ENCODE measurements around the gene CD180.

DNA sequence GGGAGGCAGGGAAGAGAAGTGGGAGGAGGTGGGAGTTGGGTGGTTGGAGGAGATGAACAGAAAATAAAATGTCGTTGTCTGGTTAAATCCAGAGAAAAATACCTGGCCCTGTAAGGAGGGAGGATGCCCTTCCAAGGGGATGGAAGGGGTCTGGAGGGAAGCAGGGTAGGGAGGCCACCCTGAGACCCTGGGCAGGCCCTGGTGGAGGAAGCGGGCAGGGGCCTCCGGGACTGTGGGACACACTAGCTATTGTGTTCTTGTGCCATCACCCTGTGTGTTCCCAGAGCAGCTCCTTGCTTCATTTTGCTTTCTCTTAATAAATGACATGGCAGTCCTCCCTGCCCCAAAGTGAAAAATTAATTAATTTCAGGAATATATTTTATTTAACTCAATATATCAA lies 11.8 kb upstream of the CD180 start:
- TF ChIP-seq POLR2A (IDR thresholded peaks at IDR 0.05): no peak
- TF ChIP-seq, protein P1, sequence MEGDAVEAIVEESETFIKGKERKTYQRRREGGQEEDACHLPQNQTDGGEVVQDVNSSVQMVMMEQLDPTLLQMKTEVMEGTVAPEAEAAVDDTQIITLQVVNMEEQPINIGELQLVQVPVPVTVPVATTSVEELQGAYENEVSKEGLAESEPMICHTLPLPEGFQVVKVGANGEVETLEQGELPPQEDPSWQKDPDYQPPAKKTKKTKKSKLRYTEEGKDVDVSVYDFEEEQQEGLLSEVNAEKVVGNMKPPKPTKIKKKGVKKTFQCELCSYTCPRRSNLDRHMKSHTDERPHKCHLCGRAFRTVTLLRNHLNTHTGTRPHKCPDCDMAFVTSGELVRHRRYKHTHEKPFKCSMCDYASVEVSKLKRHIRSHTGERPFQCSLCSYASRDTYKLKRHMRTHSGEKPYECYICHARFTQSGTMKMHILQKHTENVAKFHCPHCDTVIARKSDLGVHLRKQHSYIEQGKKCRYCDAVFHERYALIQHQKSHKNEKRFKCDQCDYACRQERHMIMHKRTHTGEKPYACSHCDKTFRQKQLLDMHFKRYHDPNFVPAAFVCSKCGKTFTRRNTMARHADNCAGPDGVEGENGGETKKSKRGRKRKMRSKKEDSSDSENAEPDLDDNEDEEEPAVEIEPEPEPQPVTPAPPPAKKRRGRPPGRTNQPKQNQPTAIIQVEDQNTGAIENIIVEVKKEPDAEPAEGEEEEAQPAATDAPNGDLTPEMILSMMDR (IDR thresholded peaks at IDR 0.05): no peak
- no peak for TF ChIP-seq POLR2AphosphoS5 (IDR thresholded peaks at IDR 0.05)
